Esophagus mucosa (tissue), 1 donor: ENCODE data around the gene SLC25A21. TPM values are rescaled to one million over a fixed set of nuclear protein-coding genes. Genes with fewer than 3 reads are reported as not detected.

Experiments used
- ATAC-seq: fragments of 200-7000 bp; cut with Tn5 transposase; one replicate; pipeline ENCODE4 v1.9.1; 2020
- total RNA-seq: library from RNA; stranded (reverse); gene quantifications from one replicate; pipeline ENCODE4 v1.2.4, GENCODE V29; 2023
- donor health status: DM: yes; HTN: yes; CAD: no.

Gene SLC25A21
- total RNA-seq, 1 donor from 2014 or later = 0.80 TPM

- no peak for ATAC-seq
These were observed 192.5 kb downstream of the SLC25A21 start for GRCh38 chr14:36979863-36980262.

- ATAC-seq = peak; percentile 85
These were observed 195.8 kb downstream of the SLC25A21 start for GRCh38 chr14:36976571-36977023.

- ATAC-seq = peak; percentile 22
These were observed 196.6 kb downstream of the SLC25A21 start for GRCh38 chr14:36975834-36976233.

GRCh38 chr14:36974985-36975384 is 197.4 kb downstream of the SLC25A21 start:
- peak; percentile 84 for ATAC-seq

- peak; percentile 72 for ATAC-seq
These were observed 198.5 kb downstream of the SLC25A21 start for GRCh38 chr14:36973806-36974442.

- ATAC-seq = no peak
These were observed 201.0 kb downstream of the SLC25A21 start for GRCh38 chr14:36971263-36971855.

- ATAC-seq = no peak
These were observed 204.4 kb downstream of the SLC25A21 start for GRCh38 chr14:36967892-36968555.

GRCh38 chr14:36955967-36956366 is 216.4 kb downstream of the SLC25A21 start:
- ATAC-seq = no peak

- no peak for ATAC-seq
These were observed 217.0 kb downstream of the SLC25A21 start for GRCh38 chr14:36955376-36955775.

GRCh38 chr14:36952689-36953088 is 219.7 kb downstream of the SLC25A21 start:
- peak; percentile 95 for ATAC-seq

GRCh38 chr14:36951380-36951911 is 221.0 kb downstream of the SLC25A21 start:
- ATAC-seq = no peak

GRCh38 chr14:36950812-36951211 is 221.6 kb downstream of the SLC25A21 start:
- no peak for ATAC-seq

- ATAC-seq = no peak
These were observed 223.0 kb downstream of the SLC25A21 start for GRCh38 chr14:36949371-36949770.

- no peak for ATAC-seq
These were observed 224.1 kb downstream of the SLC25A21 start for GRCh38 chr14:36948157-36948859.

GRCh38 chr14:36947362-36947761 is 225.0 kb downstream of the SLC25A21 start:
- peak; percentile 37 for ATAC-seq

- no peak for ATAC-seq
These were observed 225.5 kb downstream of the SLC25A21 start for GRCh38 chr14:36946872-36947271.

GRCh38 chr14:36944307-36945010 is 227.9 kb downstream of the SLC25A21 start:
- ATAC-seq = no peak

- peak; percentile 90 for ATAC-seq
These were observed 229.7 kb downstream of the SLC25A21 start for GRCh38 chr14:36942522-36943245.

- peak; percentile 90 for ATAC-seq
These were observed 230.5 kb downstream of the SLC25A21 start for GRCh38 chr14:36941783-36942521.

GRCh38 chr14:36940476-36940875 is 231.9 kb downstream of the SLC25A21 start:
- ATAC-seq = no peak

GRCh38 chr14:36939265-36939664 is 233.1 kb downstream of the SLC25A21 start:
- ATAC-seq = no peak
